ENCODE results near the gene ZNF76.

DNA sequence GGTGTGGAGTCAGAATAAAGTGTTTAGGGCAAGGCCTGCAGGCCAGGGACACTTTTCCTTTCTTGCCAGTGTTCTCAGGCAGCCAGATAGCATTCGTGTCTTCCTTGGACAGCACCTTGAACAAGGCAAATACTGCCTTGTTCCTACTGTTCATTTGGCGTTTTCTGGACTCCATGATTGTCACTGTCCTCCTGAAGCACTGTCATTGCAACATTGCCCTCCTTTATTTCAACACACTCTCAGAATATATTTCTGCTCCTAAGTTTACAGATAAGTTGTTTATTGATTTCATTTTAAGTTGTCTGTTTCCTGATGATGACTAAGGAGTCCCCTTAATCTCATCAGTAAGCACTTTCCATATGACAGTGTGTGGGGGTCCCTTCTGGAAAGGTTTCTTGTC is 22.9 kb downstream of the ZNF76 start:
- TF ChIP-seq, protein P1, sequence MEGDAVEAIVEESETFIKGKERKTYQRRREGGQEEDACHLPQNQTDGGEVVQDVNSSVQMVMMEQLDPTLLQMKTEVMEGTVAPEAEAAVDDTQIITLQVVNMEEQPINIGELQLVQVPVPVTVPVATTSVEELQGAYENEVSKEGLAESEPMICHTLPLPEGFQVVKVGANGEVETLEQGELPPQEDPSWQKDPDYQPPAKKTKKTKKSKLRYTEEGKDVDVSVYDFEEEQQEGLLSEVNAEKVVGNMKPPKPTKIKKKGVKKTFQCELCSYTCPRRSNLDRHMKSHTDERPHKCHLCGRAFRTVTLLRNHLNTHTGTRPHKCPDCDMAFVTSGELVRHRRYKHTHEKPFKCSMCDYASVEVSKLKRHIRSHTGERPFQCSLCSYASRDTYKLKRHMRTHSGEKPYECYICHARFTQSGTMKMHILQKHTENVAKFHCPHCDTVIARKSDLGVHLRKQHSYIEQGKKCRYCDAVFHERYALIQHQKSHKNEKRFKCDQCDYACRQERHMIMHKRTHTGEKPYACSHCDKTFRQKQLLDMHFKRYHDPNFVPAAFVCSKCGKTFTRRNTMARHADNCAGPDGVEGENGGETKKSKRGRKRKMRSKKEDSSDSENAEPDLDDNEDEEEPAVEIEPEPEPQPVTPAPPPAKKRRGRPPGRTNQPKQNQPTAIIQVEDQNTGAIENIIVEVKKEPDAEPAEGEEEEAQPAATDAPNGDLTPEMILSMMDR (IDR thresholded peaks at IDR 0.05; ENCODE audit: low read depth, low read length) = no peak
- no peak for TF ChIP-seq EZH2phosphoT487 (IDR thresholded peaks at IDR 0.05; ENCODE audit: low read depth)

Measured in OCI-LY3 (cell line).